HFFc6 (cell line): Measurements from ENCODE around the gene FAM222B. TPM values are rescaled to one million over a fixed set of nuclear protein-coding genes. Genes with fewer than 3 reads are reported as not detected.

ENCODE experiments used
- DNase-seq: peaks from one replicate; pipeline ENCODE4 v3.0.0-alpha.2; 2018
- H3K27ac Mint-ChIP-seq: 2 replicates; pipeline ENCODE4 v1.8.0; 2020; ENCODE audit warnings: mild to moderate bottlenecking, mixed read lengths
- H3K27me3 Mint-ChIP-seq: 2 replicates; pipeline ENCODE4 v1.8.0; 2021; ENCODE audit warnings: mild to moderate bottlenecking, moderate library complexity, mixed read lengths; ENCODE audit not compliant: insufficient read depth
- H3K36me3 Mint-ChIP-seq: 2 replicates; pipeline ENCODE4 v1.8.0; 2021; ENCODE audit warnings: low read depth, mixed read lengths
- H3K4me1 Mint-ChIP-seq: 2 replicates; pipeline ENCODE4 v1.8.0; 2020; ENCODE audit warnings: low read depth, mixed read lengths
- H3K4me3 Mint-ChIP-seq: 2 replicates; pipeline ENCODE4 v1.8.0; 2020; ENCODE audit warnings: mild to moderate bottlenecking, moderate library complexity, mixed read lengths
- H3K9me3 Mint-ChIP-seq: 2 replicates; pipeline ENCODE4 v1.8.0; 2020; ENCODE audit warnings: mild to moderate bottlenecking, mixed read lengths
- CTCF ChIP-seq: fragments of 200-600 bp; sonication (generic); IDR thresholded peaks from 2 replicates; pipeline ENCODE4 v1.5.0; 2021; ENCODE audit warnings: antibody characterized with exemption, mild to moderate bottlenecking
- microRNA-seq: library from miRNA; unstranded; fragments of <30 nt; microRNA quantifications from one replicate; pipeline ENCODE4, GENCODE V29; 2019
- total RNA-seq, 6 experiments: library from RNA; stranded (reverse); fragmentation: NEBNext Ultra II Directional; extraction: Animal tissue kit (Norgen Biotek cat#: 25700); gene quantifications; 2 replicates in 1 of 6; 3 replicates in 5 of 6; pipeline ENCODE4 v1.2.3, GENCODE V29; 2021

Gene FAM222B
- total RNA-seq, 6 experiments from 2014 or later, result 14.5 to 17.2 (median 16.6) TPM

GRCh38 chr17:28710861-28711722 lies 131.5 kb downstream of the FAM222B start:
- TF ChIP-seq CTCF, result peak; percentile 71
- Mint-ChIP-seq H3K9me3 (no peaks in the 10 kb centered on the region), H3K4me1 (peaks cover 31% of the 10 kb centered on the region)

GRCh38 chr17:28707339-28707720 lies 135.3 kb downstream of the FAM222B start:
- H3K27me3 Mint-ChIP-seq, result peaks cover 5% of the 10 kb centered on the region
- H3K4me1 Mint-ChIP-seq, result peaks cover 16% of the 10 kb centered on the region
- H3K9me3 Mint-ChIP-seq, result no peaks in the 10 kb centered on the region
- peaks cover 12% of the 10 kb centered on the region; the same call in 1 of the 2 replicates for H3K36me3 Mint-ChIP-seq
- no peak for DNase-seq
- TF ChIP-seq CTCF, result no peak
- H3K4me3 Mint-ChIP-seq, result no peak overlapping the region
- no peak overlapping the region for H3K27ac Mint-ChIP-seq

More at GRCh38 chr17:28710861-28711722, 131.5 kb downstream of the FAM222B start:
- H3K36me3 Mint-ChIP-seq, result peaks cover 31% of the 10 kb centered on the region
- DNase-seq, result peak; percentile 82
- H3K27me3 Mint-ChIP-seq, result peaks cover 8% of the 10 kb centered on the region
- peak overlapping the region; percentile 96 for H3K27ac Mint-ChIP-seq
- peak overlapping the region; percentile 90 for H3K4me3 Mint-ChIP-seq

GRCh38 chr17:28706471-28707338 lies 135.9 kb downstream of the FAM222B start:
- H3K27me3 Mint-ChIP-seq, result peaks cover 5% of the 10 kb centered on the region
- H3K27ac Mint-ChIP-seq, result no peak overlapping the region
- H3K4me3 Mint-ChIP-seq, result no peak overlapping the region
- H3K36me3 Mint-ChIP-seq, result peaks cover 13% of the 10 kb centered on the region; the same call in 1 of the 2 replicates
- no peak for TF ChIP-seq CTCF
- H3K9me3 Mint-ChIP-seq, result no peaks in the 10 kb centered on the region
- H3K4me1 Mint-ChIP-seq, result peaks cover 10% of the 10 kb centered on the region
- DNase-seq, result no peak

Small RNAs within 50 kb of the gene (microRNA-seq; reads per million reads assigned to microRNA genes)
- gene MIR451B, result not detected

Other genes with a start within 250 kb of the FAM222B start
- gene SPAG5, start 243.8 kb downstream of the FAM222B start, total RNA-seq, result 10 to 100 TPM; 29.2 to 73.3 (median 69.4) TPM
- 1 to 10 TPM; 3.2 to 4.3 (median 3.5) TPM for gene RSKR, start 228.6 kb downstream of the FAM222B start, total RNA-seq
- 100 to 1,000 TPM; 111 to 158 (median 134) TPM for gene BLTP2, start 197.6 kb downstream of the FAM222B start, total RNA-seq
- gene SDF2, start 180.9 kb downstream of the FAM222B start, total RNA-seq, result 10 to 100 TPM; 65.8 to 96.8 (median 71.5) TPM
- gene SUPT6H, start 180.6 kb downstream of the FAM222B start, total RNA-seq, result 10 to 100 TPM; 72.7 to 79.7 (median 74.0) TPM
- 1 to 10 TPM in 1 of 6 experiments, under 1 TPM in 5; 0.60 to 1.1 (median 0.70) TPM for gene PROCA1, start 130.9 kb downstream of the FAM222B start, total RNA-seq
- 100 to 1,000 TPM; 161 to 219 (median 192) TPM for gene RAB34, start 124.9 kb downstream of the FAM222B start, total RNA-seq
- gene RPL23A, start 122.8 kb downstream of the FAM222B start, total RNA-seq, result 1,000 to 10,000 TPM; 1,227 to 1,529 (median 1,391) TPM
- 10 to 100 TPM in 4 of 6 experiments, 1 to 10 TPM in 2; 8.0 to 14.6 (median 11.3) TPM for gene TLCD1, start 116.6 kb downstream of the FAM222B start, total RNA-seq
- gene NEK8, start 114.0 kb downstream of the FAM222B start, total RNA-seq, result 1 to 10 TPM; 1.9 to 3.1 (median 2.5) TPM
- 10 to 100 TPM; 48.0 to 61.3 (median 53.8) TPM for gene TRAF4, start 98.8 kb downstream of the FAM222B start, total RNA-seq
- 10 to 100 TPM; 43.3 to 55.1 (median 46.1) TPM for gene ERAL1, start 12.2 kb upstream of the FAM222B start, total RNA-seq
- 10 to 100 TPM; 46.7 to 85.7 (median 77.9) TPM for gene FLOT2, start 54.9 kb upstream of the FAM222B start, total RNA-seq
- gene DHRS13, start 60.3 kb upstream of the FAM222B start, total RNA-seq, result 1 to 10 TPM; 1.5 to 3.0 (median 2.2) TPM
- 10 to 100 TPM; 26.4 to 33.6 (median 29.8) TPM for gene PHF12, start 108.7 kb upstream of the FAM222B start, total RNA-seq
- not detected for gene SEZ6, start 163.2 kb upstream of the FAM222B start, total RNA-seq
- gene PIPOX, start 200.4 kb upstream of the FAM222B start, total RNA-seq, result under 1 TPM; 0.17 to 0.73 (median 0.44) TPM